GM12892 (cell line): ENCODE measurements around the gene FAM168A.

ENCODE experiments used
- DNase-seq: peaks from one replicate; pipeline ENCODE4 v3.0.0; 2011; ENCODE audit not compliant: insufficient read length
- FAIRE-seq: peaks from 2 replicates; lab custom pipeline; 2011; peaks lifted over from hg19 to GRCh38; lab: Jason Lieb, UNC
- POLR2A ChIP-seq: IDR thresholded peaks from 2 replicates; pipeline ENCODE4 v1.6.1; 2011; ENCODE audit warnings: low read depth, low read length, control low read depth
- POLR2AphosphoS5 ChIP-seq: IDR thresholded peaks from 2 replicates; pipeline ENCODE4 v1.6.1; 2011; ENCODE audit warnings: low read depth, low read length, control low read depth
- TAF1 ChIP-seq: IDR thresholded peaks from 2 replicates; pipeline ENCODE4 v1.6.1; 2011; ENCODE audit warnings: low read depth, mild to moderate bottlenecking, control low read depth, low read length, borderline replicate concordance

FAM168A gene

GRCh38 chr11:73429121-73429750, 168.7 kb downstream of the FAM168A start:
- FAIRE-seq (no peak), DNase-seq (no peak)
- TF ChIP-seq POLR2AphosphoS5 (no peak), POLR2A (no peak), TAF1 (no peak)

GRCh38 chr11:73428699-73429098, 169.2 kb downstream of the FAM168A start:
- no peak for TF ChIP-seq POLR2A
- DNase-seq, result no peak
- FAIRE-seq, result no peak

GRCh38 chr11:73428227-73428626, 169.7 kb downstream of the FAM168A start:
- FAIRE-seq, result no peak
- no peak for DNase-seq
- TF ChIP-seq TAF1, result no peak
- TF ChIP-seq POLR2A, result no peak
- TF ChIP-seq POLR2AphosphoS5, result no peak

- DNase-seq, result no peak
- TF ChIP-seq TAF1 (no peak), POLR2A (no peak), POLR2AphosphoS5 (no peak)
- no peak for FAIRE-seq
Observed at GRCh38 chr11:73426219-73426850, 171.6 kb downstream of the FAM168A start.

- FAIRE-seq (no peak), DNase-seq (no peak)
- no peak for TF ChIP-seq POLR2AphosphoS5
- TF ChIP-seq TAF1, result no peak
- TF ChIP-seq POLR2A, result no peak
Observed at GRCh38 chr11:73425108-73425507, 172.8 kb downstream of the FAM168A start.

GRCh38 chr11:73423506-73423905, 174.4 kb downstream of the FAM168A start:
- no peak for DNase-seq
- no peak for TF ChIP-seq TAF1
- TF ChIP-seq POLR2A, result no peak
- no peak for TF ChIP-seq POLR2AphosphoS5
- FAIRE-seq, result no peak

GRCh38 chr11:73422886-73423285, 175.0 kb downstream of the FAM168A start:
- TF ChIP-seq POLR2AphosphoS5, result no peak
- no peak for TF ChIP-seq POLR2A
- TF ChIP-seq TAF1, result no peak
- no peak for FAIRE-seq

GRCh38 chr11:73420136-73420535, 177.8 kb downstream of the FAM168A start:
- FAIRE-seq (no peak), DNase-seq (no peak)
- TF ChIP-seq POLR2A, result no peak
- TF ChIP-seq POLR2AphosphoS5, result no peak
- TF ChIP-seq TAF1, result no peak

More at GRCh38 chr11:73422886-73423285, 175.0 kb downstream of the FAM168A start:
- DNase-seq, result no peak

GRCh38 chr11:73416786-73417185, 181.1 kb downstream of the FAM168A start:
- no peak for FAIRE-seq
- TF ChIP-seq TAF1 (no peak), POLR2AphosphoS5 (no peak), POLR2A (no peak)
- no peak for DNase-seq

- no peak for FAIRE-seq
- DNase-seq, result no peak
Observed at GRCh38 chr11:73415854-73416615, 181.9 kb downstream of the FAM168A start.

GRCh38 chr11:73414977-73415651, 182.8 kb downstream of the FAM168A start:
- DNase-seq, result no peak
- no peak for TF ChIP-seq POLR2AphosphoS5
- TF ChIP-seq TAF1, result no peak
- TF ChIP-seq POLR2A, result no peak
- peak; percentile 78 for FAIRE-seq

More at GRCh38 chr11:73415854-73416615, 181.9 kb downstream of the FAM168A start:
- no peak for TF ChIP-seq TAF1
- TF ChIP-seq POLR2AphosphoS5, result no peak
- no peak for TF ChIP-seq POLR2A
